GM12878 (cell line): ENCODE results near the gene PPT2. TPM values are rescaled to one million over a fixed set of nuclear protein-coding genes. Genes with fewer than 3 reads are reported as not detected.
A peak's percentile ranks its signal among the peaks of the same experiment; 100 is the strongest.

Source experiments
- ATAC-seq: fragments of 200-7000 bp; cut with Tn5 transposase; 3 replicates; pipeline ENCODE4 v1.9.1; 2020; ENCODE audit warnings: mild to moderate bottlenecking, moderate library complexity
- BruUV-seq: library from RNA; stranded (reverse); fragments of 400-500 nt; replicated peaks from 2 replicates; lab custom pipeline; 2021; lab: Mats Ljungman, UMichigan
- CTCF ChIA-PET: fragments of 300-600 bp; sonication (Branson Sonifier 250); formaldehyde crosslinking; extraction: SDS; loops from one replicate; lab custom pipeline; 2021; ENCODE audit warnings: inconsistent platforms; lab: Yijun Ruan, JAX
- POLR2A ChIA-PET: fragments of 350-600 bp; formaldehyde crosslinking; extraction: SDS; loops from one replicate; lab custom pipeline; 2021; ENCODE audit warnings: inconsistent platforms; lab: Charles Lee
- RAD21 ChIA-PET: fragments of 300-600 bp; sonication (Branson Sonifier 250); formaldehyde crosslinking; loops from one replicate; lab custom pipeline; 2023; ENCODE audit warnings: antibody characterized with exemption; ENCODE audit not compliant: unreplicated experiment; lab: Charles Lee
- SMC1A ChIA-PET: fragments of 300-600 bp; sonication (Branson Sonifier 250); formaldehyde crosslinking; loops from one replicate; lab custom pipeline; 2023; ENCODE audit not compliant: unreplicated experiment, uncharacterized antibody; lab: Charles Lee
- DNase-seq: peaks from one replicate; pipeline ENCODE4 v3.0.0-alpha.2; 2011; ENCODE audit warnings: low read depth, low spot score
- FAIRE-seq: peaks from 3 replicates; lab custom pipeline; 2011; peaks lifted over from hg19 to GRCh38; lab: Jason Lieb, UNC
- H2AFZ ChIP-seq: 2 replicates; pipeline ENCODE4 v1.6.0; 2011; ENCODE audit warnings: low read depth, low read length, control low read depth; ENCODE audit not compliant: control insufficient read depth
- H3K27ac ChIP-seq: 2 replicates; pipeline ENCODE4 v1.5.1; 2011; ENCODE audit warnings: control low read depth; ENCODE audit not compliant: control insufficient read depth, insufficient read depth
- H3K27me3 ChIP-seq, 2 experiments: replicated peaks in 1 of 2; 2 replicates each; pipeline versions ENCODE4 v1.6.0 to v1.6.1; 2011; ENCODE audit warnings: low read length in 1 of 2; ENCODE audit not compliant: control insufficient read depth in 2 of 2, insufficient read depth in 2 of 2
- H3K36me3 ChIP-seq, 2 experiments: 2 replicates each; pipeline ENCODE4 v1.5.1; 2011; ENCODE audit warnings: low read length in 1 of 2; ENCODE audit not compliant: control insufficient read depth in 2 of 2, insufficient read depth in 2 of 2
- H3K4me1 ChIP-seq: 2 replicates; pipeline ENCODE4 v1.6.1; 2011; ENCODE audit warnings: mild to moderate bottlenecking, low read length, moderate library complexity, mixed read lengths; ENCODE audit not compliant: control insufficient read depth, insufficient read depth
- H3K4me2 ChIP-seq: 2 replicates; pipeline ENCODE4 v1.6.0; 2011; ENCODE audit warnings: control low read depth; ENCODE audit not compliant: control insufficient read depth, insufficient read depth
- H3K4me3 ChIP-seq: fragments of 200-600 bp; sonication (generic); 2 replicates; pipeline ENCODE4 v1.5.1; 2016
- H3K79me2 ChIP-seq: 2 replicates; pipeline ENCODE4 v1.6.0; 2011; ENCODE audit warnings: low read length; ENCODE audit not compliant: control insufficient read depth, insufficient read depth
- H3K9ac ChIP-seq: 2 replicates; pipeline ENCODE4 v1.8.0; 2011; ENCODE audit warnings: low read length, control low read depth, mixed read lengths; ENCODE audit not compliant: control insufficient read depth, insufficient read depth
- H3K9me3 ChIP-seq: replicated peaks from 3 replicates; pipeline ENCODE4 v1.5.1; 2011; ENCODE audit warnings: mild to moderate bottlenecking, low read length; ENCODE audit not compliant: control insufficient read depth, insufficient read depth
- H4K20me1 ChIP-seq: 2 replicates; pipeline ENCODE4 v1.6.0; 2011; ENCODE audit not compliant: control insufficient read depth, insufficient read depth
- BMI1 ChIP-seq: fragments of 450-650 bp; IDR thresholded peaks from 2 replicates; pipeline ENCODE4 v1.6.1; 2016; ENCODE audit warnings: mild to moderate bottlenecking, moderate library complexity, borderline replicate concordance
- MYC ChIP-seq: IDR thresholded peaks from 2 replicates; pipeline ENCODE4 v1.6.1; 2011; ENCODE audit warnings: mild to moderate bottlenecking, low read length, moderate library complexity, inconsistent platforms; ENCODE audit not compliant: insufficient read depth, insufficient replicate concordance, insufficient read length, severe bottlenecking
- NBN ChIP-seq: fragments of 450-650 bp; IDR thresholded peaks from 2 replicates; pipeline ENCODE4 v1.6.1; 2016
- PML ChIP-seq: IDR thresholded peaks from 2 replicates; pipeline ENCODE4 v1.6.1; 2012; ENCODE audit warnings: low read length, inconsistent platforms
- RAD21 ChIP-seq: IDR thresholded peaks from 2 replicates; pipeline ENCODE4 v1.6.1; 2011; ENCODE audit warnings: mild to moderate bottlenecking, low read depth, low read length, moderate library complexity; ENCODE audit not compliant: insufficient read depth
- RELA ChIP-seq: fragments of 450-650 bp; IDR thresholded peaks from 2 replicates; pipeline ENCODE4 v1.8.0; 2014; ENCODE audit warnings: borderline replicate concordance; ENCODE audit not compliant: partially characterized antibody
- SMAD5 ChIP-seq: IDR thresholded peaks from 2 replicates; pipeline ENCODE4 v1.6.1; 2016; ENCODE audit warnings: antibody characterized with exemption, low read depth
- SREBF1 ChIP-seq: IDR thresholded peaks from 2 replicates; pipeline ENCODE4 v1.6.1; 2012; ENCODE audit warnings: mild to moderate bottlenecking, low read length
- TARDBP ChIP-seq: IDR thresholded peaks from 2 replicates; pipeline ENCODE4 v1.6.1; 2016; ENCODE audit warnings: borderline replicate concordance
- ZNF24 ChIP-seq: fragments of 450-650 bp; IDR thresholded peaks from 2 replicates; pipeline ENCODE4 v1.6.1; 2017; ENCODE audit warnings: antibody characterized with exemption, mild to moderate bottlenecking
- WGBS: methylation state at CpG from one replicate; pipeline ENCODE4 v1.1.6; 2016; ENCODE audit warnings: low lambda C conversion rate; ENCODE audit not compliant: insufficient replicate concordance, insufficient coverage; ENCODE audit errors: missing lambda C conversion rate; 5-methylcytosine and 5-hydroxymethylcytosine counted together
- in situ Hi-C: fragments of 300-500 bp; cut with MboI; formaldehyde crosslinking; loops from 9 replicates; pipeline ENCODE4 v1.14.3; 2018; ENCODE audit warnings: mixed read lengths
- intact Hi-C: fragments of 100-400 bp; cut with micrococcal nuclease; formaldehyde crosslinking; loops from one replicate; pipeline ENCODE4 v1.14.2; 2022; ENCODE audit not compliant: unreplicated experiment
- polyA plus RNA-seq, 11 experiments: library from polyadenylated mRNA; depleted of rRNA in 4 of 11; unstranded in 6 of 11; stranded (reverse) in 5 of 11; fragments of >200 nt; fragmentation: Nextera tagmentation in 4 of 11; fragmentation: Illumina TruSeq in 1 of 11; extraction: Ambion mirVana in 4 of 11; extraction: Trizol in 1 of 11; gene quantifications; 1 replicate in 1 of 11; 2 replicates in 10 of 11; pipeline versions ENCODE4 v1.2.1 to v1.2.3, GENCODE V29; 2011 to 2016; ENCODE audit warnings: inconsistent platforms in 2 of 11, missing spikeins in 2 of 11, low read depth in 1 of 11
- total RNA-seq, 4 experiments: library from RNA; depleted of rRNA in 3 of 4; stranded (reverse); fragments of >200 nt in 3 of 4; fragmentation: Illumina TruSeq in 1 of 4; extraction: Trizol in 1 of 4; gene quantifications; 2 replicates each; pipeline versions ENCODE4 v1.2.1 to v1.2.3, GENCODE V29; 2013 to 2021
- TF ChIP-seq, protein P1 (sequence below), 3 experiments: IDR thresholded peaks in 2 of 3; conservative IDR thresholded peaks in 1 of 3; 2 replicates each; pipeline ENCODE4 v1.5.1; 2011; ENCODE audit warnings: low read depth in 3 of 3, low read length in 3 of 3, mild to moderate bottlenecking in 3 of 3, control low read depth in 2 of 3, moderate library complexity in 2 of 3, inconsistent platforms in 1 of 3, mixed read lengths in 1 of 3; ENCODE audit not compliant: control insufficient read depth in 2 of 3, insufficient read depth in 1 of 3; ENCODE audit errors: extremely low read depth in 1 of 3

The PPT2 gene
- total and polyA plus RNA-seq, 10 of the 15 experiments (the other 5 are each of a cell fraction or from before 2014, with no cell fraction given), result 1.3 to 25.5 (median 5.5) TPM

DNA sequence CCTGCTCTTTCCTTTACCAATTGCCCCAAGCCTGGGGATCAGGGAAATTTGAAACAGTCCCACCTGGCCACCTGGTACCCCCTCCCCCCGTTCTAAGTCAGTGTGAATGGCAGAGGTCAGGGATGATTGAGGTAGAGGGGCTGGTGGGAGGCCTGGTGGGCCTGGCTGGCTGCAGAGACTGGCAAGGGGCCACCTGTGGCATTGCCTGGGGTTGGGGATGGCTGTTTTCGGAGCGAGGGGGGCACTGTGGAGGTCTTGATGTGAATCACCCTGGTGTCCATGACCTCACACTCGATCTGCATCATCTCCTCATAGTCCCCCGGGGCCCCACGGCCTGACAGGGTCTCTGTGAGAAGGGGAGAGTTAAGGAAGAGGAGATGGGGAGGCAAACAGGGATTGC is 38.3 kb upstream of the PPT2 start:
- intact Hi-C loops, result loop anchor here (5.0 to 10.0 kb wide), 2 partner anchors 127 to 669 kb away; no protein-coding TSS in a partner anchor
- Histone ChIP-seq H3K9me3 (no peaks in the 10 kb centered on the region), H3K79me2 (no peaks in the 10 kb centered on the region), H3K4me1 (no peaks in the 10 kb centered on the region), H3K27me3 (no peaks in the 10 kb centered on the region), H3K27ac (no peak overlapping the region), H3K4me2 (no peak overlapping the region), H3K4me3 (no peak overlapping the region), H3K9ac (no peak overlapping the region), H4K20me1 (no peaks in the 10 kb centered on the region), H3K36me3 (peaks cover 7 to 19% of the 10 kb centered on the region in 2 experiments), H2AFZ (no peak overlapping the region)
- in situ Hi-C loops, result no loop called here
- FAIRE-seq, result no peak
- ATAC-seq, result no peak
- 97% methylated on average over 6 of the region's 6 CpGs for WGBS
- BruUV-seq, result TSS peak; percentile 52
- ChIA-PET SMC1A (interaction anchor here (0.6 kb wide), 1 partner anchor 217 kb away, joined by 4 read pairs; no protein-coding TSS in a partner anchor), CTCF (no interaction called here), POLR2A (interaction anchor here (1.4 kb wide), 1 partner anchor 13 kb away, joined by 3 read pairs; the partner anchor contains the start of gene ATF6B), RAD21 (no interaction called here)
- DNase-seq, result no peak
- TF ChIP-seq SMAD5 (no peak), RELA (no peak), ZNF24 (no peak), PML (no peak), MYC (no peak), BMI1 (no peak), NBN (no peak), TARDBP (no peak)

DNA sequence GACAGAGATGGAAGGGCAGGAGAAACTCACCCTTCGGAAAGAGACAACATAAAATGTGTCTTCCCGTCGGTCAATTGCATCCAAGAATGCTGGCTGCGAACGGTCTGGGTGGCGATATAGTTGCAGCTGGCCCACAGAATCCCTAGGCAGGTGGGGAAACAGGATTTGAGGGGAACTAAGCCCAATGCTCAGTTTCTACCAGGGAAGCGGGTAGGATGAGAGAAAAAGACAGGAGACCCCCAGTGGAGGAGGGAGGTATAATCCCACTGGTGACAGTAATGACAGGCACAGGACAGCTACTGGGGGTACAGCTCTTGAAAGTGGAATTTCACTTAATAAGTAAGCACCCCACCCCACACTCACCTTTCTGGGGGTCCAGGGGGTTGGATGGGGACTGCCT is 37.3 kb upstream of the PPT2 start:
- in situ Hi-C loops (no loop called here), intact Hi-C loops (loop anchor here (5.0 to 10.0 kb wide), 2 partner anchors 126 to 668 kb away; no protein-coding TSS in a partner anchor)
- POLR2A ChIA-PET, result no interaction called here
- FAIRE-seq (no peak), ATAC-seq (peak; percentile 38; the same call in 1 of the 3 replicates), DNase-seq (no peak)
- Histone ChIP-seq H3K27me3 (no peaks in the 10 kb centered on the region), H3K27ac (no peak overlapping the region), H3K9me3 (no peaks in the 10 kb centered on the region), H3K36me3 (peaks cover 7 to 26% of the 10 kb centered on the region in 2 experiments), H3K4me3 (no peak overlapping the region), H3K4me1 (no peaks in the 10 kb centered on the region), H4K20me1 (no peaks in the 10 kb centered on the region), H3K9ac (no peak overlapping the region), H2AFZ (no peak overlapping the region), H3K79me2 (no peaks in the 10 kb centered on the region), H3K4me2 (no peak overlapping the region)
- CTCF ChIA-PET, result interaction anchor here (1.0 to 3.3 kb wide), 4 partner anchors 12 to 79 kb away, joined by 3 to 48 read pairs (median 10); partner anchors contain the start of genes AGPAT1, ATF6B and FKBPL
- WGBS, result 89% methylated on average over 7 of the region's 7 CpGs
- RAD21 ChIA-PET, result no interaction called here
- BruUV-seq, result no TSS peak
- TF ChIP-seq, protein P1, sequence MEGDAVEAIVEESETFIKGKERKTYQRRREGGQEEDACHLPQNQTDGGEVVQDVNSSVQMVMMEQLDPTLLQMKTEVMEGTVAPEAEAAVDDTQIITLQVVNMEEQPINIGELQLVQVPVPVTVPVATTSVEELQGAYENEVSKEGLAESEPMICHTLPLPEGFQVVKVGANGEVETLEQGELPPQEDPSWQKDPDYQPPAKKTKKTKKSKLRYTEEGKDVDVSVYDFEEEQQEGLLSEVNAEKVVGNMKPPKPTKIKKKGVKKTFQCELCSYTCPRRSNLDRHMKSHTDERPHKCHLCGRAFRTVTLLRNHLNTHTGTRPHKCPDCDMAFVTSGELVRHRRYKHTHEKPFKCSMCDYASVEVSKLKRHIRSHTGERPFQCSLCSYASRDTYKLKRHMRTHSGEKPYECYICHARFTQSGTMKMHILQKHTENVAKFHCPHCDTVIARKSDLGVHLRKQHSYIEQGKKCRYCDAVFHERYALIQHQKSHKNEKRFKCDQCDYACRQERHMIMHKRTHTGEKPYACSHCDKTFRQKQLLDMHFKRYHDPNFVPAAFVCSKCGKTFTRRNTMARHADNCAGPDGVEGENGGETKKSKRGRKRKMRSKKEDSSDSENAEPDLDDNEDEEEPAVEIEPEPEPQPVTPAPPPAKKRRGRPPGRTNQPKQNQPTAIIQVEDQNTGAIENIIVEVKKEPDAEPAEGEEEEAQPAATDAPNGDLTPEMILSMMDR (IDR thresholded peaks at IDR 0.05 in 2 of 3, conservative IDR thresholded peaks at IDR 0.05 in 1 of 3; ENCODE audit: control insufficient read depth in 2 of 3, extremely low read depth in 1 of 3, insufficient read depth in 1 of 3, low read depth in 3 of 3, low read length in 3 of 3), result peak in 2 of 3 experiments; percentile 23 to 36; a peak in 1 of 6 replicates
- peak; percentile 17; the same call in 1 of the 2 replicates for TF ChIP-seq RAD21
- no peak for TF ChIP-seq SREBF1
- SMC1A ChIA-PET, result interaction anchor here (1.4 to 1.7 kb wide), 2 partner anchors 12 to 79 kb away, joined by 5 read pairs; partner anchors contain the start of gene ATF6B
